Tibial nerve (tissue), 4 donors: ENCODE results near the gene STAB2.

ENCODE experiments used
- CTCF ChIP-seq, 5 experiments: fragments of 200-600 bp in 3 of 5; fragments of 450-650 bp in 2 of 5; sonication (generic) in 3 of 5; IDR thresholded peaks; one replicate each; pipeline ENCODE4 v1.5.1; 2016 to 2019; ENCODE audit warnings: antibody characterized with exemption in 5 of 5, mild to moderate bottlenecking in 3 of 5, moderate library complexity in 2 of 5
- EP300 ChIP-seq, 2 donors: sonication (generic); formaldehyde crosslinking; IDR thresholded peaks; one replicate each; pipeline ENCODE4 v1.6.1; 2017; ENCODE audit warnings: antibody characterized with exemption in 2 of 2, mild to moderate bottlenecking in 1 of 2
- POLR2A ChIP-seq, 2 donors: fragments of 450-650 bp; IDR thresholded peaks; one replicate each; pipeline ENCODE4 v1.6.1; 2017; ENCODE audit warnings: antibody characterized with exemption in 2 of 2, mild to moderate bottlenecking in 2 of 2, moderate library complexity in 2 of 2

GRCh38 chr12:103626498-103626897 lies 39.4 kb downstream of the STAB2 start:
- peak in 2 of 5 experiments; percentile 13 for TF ChIP-seq CTCF (IDR thresholded peaks at IDR 0.05)
- no peak for TF ChIP-seq POLR2A (IDR thresholded peaks at IDR 0.05)
- no peak for TF ChIP-seq EP300 (IDR thresholded peaks at IDR 0.05)
